HG03060 (cell line): ENCODE results near the gene BGN.

ENCODE experiments used
- ATAC-seq: cut with Tn5 transposase; IDR thresholded peaks from one replicate; pipeline ENCODE4 v1.9.1; 2021; ENCODE audit warnings: low read depth, moderate number of reproducible peaks; ENCODE audit not compliant: unreplicated experiment

Gene BGN

GRCh38 chrX:153494541-153495361, at the start of gene BGN:
BGN (plus strand) TSS chrX:153494980; CDS start chrX:153504632, 9,652 bp downstream.
- no peak for ATAC-seq

DNA sequence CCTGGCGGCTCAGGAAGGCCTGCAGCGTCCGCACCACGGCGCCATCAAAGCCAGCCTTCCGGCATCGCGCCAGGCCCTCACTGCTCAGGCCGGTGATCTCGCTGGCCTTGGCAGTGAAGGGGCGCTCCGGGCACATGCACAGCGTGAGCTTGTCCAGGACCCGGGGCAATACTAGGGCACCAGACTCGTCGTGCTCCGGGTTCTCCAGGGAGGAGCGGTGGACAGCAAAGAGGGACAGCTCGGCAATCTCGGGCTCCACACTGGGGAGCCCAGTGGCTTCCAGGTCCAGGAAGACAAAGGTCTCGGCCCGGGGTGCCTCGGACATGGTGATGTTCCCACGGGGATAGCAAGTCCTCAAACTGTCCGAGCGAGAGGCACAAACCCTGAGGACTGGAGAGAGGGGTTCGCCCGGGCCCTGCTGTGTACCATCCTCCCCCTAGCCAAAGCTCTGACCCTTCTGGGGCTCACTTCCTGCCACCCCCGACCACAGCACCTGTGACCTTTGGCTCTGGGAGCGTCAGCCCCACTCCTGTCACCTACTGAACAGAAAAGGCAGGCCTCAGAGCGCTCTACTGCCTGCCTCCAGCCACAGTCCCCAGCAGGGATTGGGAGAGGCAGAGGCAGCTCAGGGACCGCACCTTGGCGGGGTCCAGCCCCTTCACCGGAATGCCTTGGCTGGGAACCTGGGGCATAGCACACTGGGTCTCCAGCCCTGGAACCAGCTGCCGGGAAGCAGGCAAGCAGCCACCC, 49.5 kb upstream of the BGN start:
- ATAC-seq, result no peak

DNA sequence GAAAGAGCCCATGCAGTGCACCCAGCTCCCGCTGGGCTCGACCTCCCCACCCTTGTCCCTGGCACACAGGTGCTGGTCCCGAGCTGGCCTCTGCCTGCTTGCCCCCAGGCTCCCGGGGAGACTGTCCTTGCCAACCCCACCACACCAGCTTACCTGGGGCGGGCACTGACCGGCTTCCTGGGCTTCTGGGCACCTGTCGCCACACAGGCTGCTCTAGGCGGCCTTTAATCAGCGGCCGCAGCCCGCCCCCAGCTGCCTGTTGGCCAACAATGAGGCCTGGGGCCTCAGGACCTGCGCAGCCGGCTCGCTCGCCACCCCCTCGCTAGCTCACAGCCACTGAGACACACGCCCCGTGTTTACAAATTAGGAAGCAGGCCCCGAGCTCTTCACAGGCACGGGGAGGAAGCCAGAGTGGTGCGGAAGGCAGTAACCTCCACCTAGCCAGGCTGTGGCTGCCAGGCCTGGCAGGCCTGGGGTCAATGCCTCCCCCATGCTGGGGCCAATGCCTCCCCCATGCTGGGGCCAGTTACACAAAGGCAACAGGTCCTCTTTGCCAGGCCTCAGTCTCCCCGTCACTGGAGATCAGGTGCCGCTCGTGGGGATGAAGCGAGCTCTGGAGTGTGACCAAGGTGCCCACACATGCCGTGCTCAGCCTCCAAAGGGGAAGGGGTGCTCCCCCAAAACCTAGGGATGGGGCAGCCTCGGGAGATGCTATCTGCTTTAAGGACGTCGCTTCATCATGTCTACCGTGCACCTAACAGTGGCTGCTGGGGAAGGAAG, 48.7 kb upstream of the BGN start, which contains the start of gene TREX2:
Gene TREX2, minus strand, starts transcription at position 201 of the 780 bp plus-strand sequence. CDS start 626 bp downstream, outside the sequence.
- no peak for ATAC-seq

- no peak for ATAC-seq
Measured at GRCh38 chrX:153446636-153446936, 48.2 kb upstream of the BGN start.

DNA sequence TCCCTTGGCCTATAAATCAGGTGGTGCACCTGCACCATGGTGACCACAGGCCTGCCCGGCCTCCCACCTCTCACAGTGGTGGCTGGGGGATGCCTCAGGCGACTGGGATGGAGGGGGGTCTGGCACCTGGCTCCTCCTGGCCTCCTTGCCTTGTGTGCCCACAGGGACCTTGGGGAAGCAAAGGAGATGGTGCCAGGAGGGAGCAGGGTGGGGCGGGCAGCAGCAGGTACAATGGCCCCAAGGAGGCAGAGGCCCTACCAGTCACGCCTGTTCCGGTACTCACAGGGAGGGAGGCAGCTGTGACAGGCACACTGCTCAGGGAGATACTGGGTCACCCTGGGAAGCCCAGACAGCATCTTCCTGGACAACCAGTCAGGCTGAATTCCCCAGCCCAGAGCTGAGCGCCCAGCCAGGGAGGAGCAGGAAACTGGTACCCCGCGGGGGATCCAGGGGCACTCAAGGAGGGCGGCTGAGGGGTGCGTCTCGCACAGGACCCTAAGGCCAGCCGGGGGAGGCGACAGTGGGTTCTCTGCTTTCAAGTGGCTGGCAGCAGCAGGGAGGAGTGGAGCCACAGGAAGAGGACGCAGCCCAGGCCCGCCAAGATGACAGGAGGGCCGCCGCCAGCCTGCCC, 47.7 kb upstream of the BGN start:
- no peak for ATAC-seq

GRCh38 chrX:153447581-153447960, 47.2 kb upstream of the BGN start:
- no peak for ATAC-seq

- ATAC-seq, result no peak
Measured at GRCh38 chrX:153448556-153449367, 46.0 kb upstream of the BGN start.

GRCh38 chrX:153449368-153450113, 45.2 kb upstream of the BGN start:
- ATAC-seq, result no peak

DNA sequence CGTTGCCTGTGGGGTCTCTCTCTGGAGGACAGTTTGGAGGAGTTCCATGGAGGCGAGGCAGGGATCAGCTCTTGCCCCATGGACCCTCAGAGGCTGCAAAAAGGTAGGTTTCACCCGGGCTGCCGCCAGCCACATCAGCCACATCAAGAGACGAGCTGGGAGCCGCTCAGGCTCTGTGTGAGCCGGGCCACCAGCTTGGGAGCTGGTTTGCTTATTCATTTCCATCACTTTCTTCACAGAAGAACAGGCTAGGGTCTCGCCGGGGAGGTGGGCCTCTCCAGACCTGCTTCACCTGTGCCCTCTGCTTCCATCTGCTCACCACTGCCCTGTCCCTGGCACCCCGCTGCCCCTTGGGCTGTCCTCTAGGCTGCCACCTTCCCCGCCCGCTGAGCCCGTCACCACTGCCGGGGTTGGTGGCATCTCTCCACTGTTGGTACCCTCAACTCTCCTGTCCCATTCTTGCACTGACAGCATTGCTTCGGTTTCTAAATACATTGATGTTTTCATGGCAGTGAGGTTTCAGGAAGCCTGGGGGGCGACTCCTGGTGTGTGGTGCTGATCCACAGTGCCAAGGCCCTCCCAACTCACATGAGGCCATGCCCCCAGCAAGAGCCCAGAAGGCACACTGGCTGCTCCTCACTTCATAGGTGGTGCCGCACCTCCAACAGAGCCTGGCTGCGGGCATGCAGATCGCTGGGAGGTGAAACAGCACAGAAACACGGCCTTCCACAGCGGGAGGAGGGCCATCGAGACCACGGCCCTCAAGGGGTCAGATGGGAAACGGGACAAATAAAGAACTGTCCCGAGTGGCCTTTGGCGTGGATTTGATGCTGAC, 44.4 kb upstream of the BGN start:
- ATAC-seq, result no peak

DNA sequence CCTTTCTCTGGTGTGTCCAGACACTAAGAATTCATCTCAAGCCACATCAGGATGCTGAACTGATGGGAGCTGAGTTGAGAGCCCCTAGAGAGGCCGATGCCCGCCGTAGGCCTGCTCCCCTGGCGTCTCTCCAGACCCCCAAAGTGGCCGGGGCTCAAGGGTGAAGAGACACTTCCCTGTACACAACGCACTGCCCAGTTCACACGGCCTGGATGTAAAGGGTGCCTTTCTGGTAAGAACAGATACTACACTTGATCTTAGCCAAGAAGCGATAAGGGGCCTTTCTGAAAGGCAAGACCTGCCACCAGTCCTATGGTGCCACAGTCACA, 43.9 kb upstream of the BGN start:
- ATAC-seq, result no peak

DNA sequence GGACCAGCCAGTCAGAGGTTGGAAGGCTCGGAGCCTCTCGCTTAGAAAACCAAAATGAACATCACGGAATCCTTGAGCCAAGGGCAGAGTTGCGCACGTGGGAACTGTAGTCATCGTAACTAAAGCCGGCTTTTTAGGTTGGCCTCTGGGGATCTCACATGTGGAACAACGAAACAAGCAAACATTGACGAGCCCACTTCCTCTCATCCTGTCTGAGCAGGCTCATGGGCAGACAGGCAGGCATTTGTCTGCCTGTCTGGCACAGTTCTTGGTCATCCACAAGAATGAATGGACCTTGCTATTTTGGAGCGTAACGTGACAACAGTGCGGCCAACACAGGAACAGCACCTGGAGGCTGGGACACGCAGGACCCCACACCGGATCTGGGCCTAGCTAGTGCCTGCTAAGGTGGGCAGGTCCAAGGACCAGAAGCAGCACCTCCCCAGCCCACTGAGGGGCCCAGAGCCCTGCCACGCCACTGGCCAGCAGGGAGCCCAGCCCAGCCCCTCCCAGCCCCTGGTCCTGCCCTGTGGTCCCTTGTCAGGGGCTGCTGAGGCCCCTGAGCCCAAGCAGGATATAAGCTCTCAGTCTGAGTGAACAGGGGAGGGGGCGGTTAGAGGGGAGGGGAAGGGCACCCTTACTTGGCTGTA, 39.8 kb upstream of the BGN start:
- ATAC-seq, result no peak

- no peak for ATAC-seq
Measured at GRCh38 chrX:153455571-153455970, 39.2 kb upstream of the BGN start.

GRCh38 chrX:153456161-153456560, 38.6 kb upstream of the BGN start:
- no peak for ATAC-seq

GRCh38 chrX:153456704-153457103, 38.1 kb upstream of the BGN start:
- ATAC-seq, result no peak

DNA sequence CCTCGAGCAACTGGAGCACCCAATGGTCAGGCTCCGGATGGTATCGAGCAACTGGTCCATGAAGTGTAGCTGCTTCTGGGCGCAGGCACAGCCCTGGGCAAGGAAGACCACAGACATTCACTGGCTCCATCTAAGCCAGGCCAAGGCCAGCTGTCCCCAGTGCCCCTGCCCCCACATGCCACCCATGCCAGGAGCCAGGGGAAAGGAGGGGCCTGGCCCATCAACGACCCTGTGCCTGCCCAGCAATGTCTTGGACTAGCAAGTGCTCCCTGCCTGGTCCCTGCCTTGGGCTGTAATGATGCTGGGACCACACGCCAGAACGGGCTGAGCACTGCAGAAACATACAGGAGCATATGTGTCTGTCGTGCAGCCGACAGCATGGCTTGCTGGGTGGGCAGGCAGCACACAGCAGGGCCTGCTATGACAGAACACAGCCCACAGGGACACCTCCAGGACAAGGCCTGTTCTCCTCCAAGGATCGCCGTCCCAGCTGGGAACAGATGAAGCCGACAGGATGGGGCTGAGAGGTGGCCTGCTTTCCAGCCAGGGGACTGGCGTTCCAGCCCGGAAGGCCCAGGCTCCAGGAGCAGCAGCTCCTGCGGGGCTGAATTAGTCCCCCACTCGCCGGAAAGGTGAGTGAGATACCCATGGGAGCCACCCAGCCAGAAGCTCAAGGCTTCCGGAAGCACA, 37.5 kb upstream of the BGN start:
- no peak for ATAC-seq

DNA sequence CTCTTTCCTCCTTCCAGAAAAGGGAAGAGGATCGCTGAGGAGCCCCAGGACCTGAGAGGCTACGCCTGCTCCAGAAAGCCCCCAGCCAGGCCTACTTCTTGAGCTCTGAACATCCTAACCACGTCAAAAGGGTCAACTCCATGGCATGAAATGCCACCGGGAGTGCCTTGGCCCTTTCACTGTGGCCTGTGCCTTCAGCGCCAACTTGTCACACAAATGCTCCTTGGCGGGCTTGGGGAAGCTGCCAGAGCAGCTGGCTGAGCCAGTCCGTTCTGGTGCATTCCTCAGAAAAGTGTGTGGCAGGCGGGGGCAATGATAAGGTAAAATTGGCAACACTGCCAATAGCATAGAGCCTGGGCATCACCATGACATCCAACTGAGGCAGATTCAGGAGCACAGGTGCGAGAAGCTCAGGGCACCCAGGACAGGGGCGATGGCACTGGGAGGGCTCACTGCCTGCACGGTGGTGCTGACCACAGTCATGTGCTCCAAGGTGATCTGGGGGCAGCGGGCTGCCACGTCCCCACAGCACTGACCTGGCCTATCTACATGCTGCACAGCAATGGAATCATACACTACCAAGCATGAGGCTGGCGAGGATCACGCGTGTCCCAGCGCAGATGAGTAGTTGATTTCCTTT, 36.8 kb upstream of the BGN start:
- ATAC-seq, result no peak

- ATAC-seq, result no peak
Measured at GRCh38 chrX:153458476-153458875, 36.3 kb upstream of the BGN start.
